GM18861 (cell line): Measurements from ENCODE around the gene PARP1.

ENCODE experiments used
- ATAC-seq: cut with Tn5 transposase; IDR thresholded peaks from one replicate; pipeline ENCODE4 v1.9.1; 2021; ENCODE audit not compliant: unreplicated experiment

The PARP1 gene

GRCh38 chr1:226312065-226312464 is 95.8 kb downstream of the PARP1 start:
- no peak for ATAC-seq

- no peak for ATAC-seq
These were observed 96.5 kb downstream of the PARP1 start for GRCh38 chr1:226311376-226311775.
